ENCODE measurements around the gene MSS51. TPM values are rescaled to one million over a fixed set of nuclear protein-coding genes. Genes with fewer than 3 reads are reported as not detected.

The MSS51 gene
- total RNA-seq (1 to 10 TPM; 5.0 to 6.2 TPM), polyA plus RNA-seq (under 1 TPM in 1 of 2 donors, not detected in 1; 0.26 TPM)

DNA sequence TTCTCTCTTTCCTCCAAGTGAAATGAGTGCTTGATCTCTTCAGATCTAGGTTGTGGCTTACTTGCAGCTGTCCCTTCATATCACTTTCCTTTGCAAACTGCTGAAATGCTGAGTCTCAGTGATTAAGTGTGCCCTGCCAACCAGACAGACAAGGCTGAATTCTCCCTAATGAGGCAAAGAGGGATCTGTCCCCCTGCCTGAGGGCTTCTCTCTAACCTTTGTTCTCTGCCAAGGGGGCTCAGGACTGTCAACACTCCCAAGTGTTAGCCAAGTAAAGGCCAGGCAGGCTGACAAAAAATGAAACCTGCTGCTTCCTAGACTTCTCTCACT, at the start of gene MSS51:
Gene MSS51, minus strand, starts transcription at position 24 of the 330 bp plus-strand sequence. CDS start 5,277 bp downstream, outside the sequence.
- no peak for DNase-seq

DNA sequence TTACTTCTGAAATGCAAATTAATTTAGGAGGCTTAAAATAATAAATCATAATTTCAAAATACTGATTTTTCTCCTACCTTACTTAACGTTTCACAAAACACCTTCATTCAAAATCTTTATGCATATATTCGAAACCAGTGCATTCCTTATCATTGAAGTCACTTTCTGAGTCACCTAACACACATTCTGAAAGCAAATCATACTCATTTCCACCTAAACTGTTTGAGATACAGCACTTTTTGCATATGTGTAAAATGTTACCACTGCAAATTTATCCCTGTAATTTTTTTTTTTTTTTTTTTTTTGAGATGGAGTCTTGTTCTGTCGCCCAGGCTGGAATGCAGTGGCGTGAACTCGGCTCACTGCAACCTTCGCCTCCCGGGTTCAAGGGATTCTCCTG, 46.8 kb upstream of the MSS51 start:
- ChIA-PET CTCF (ENCODE audit: partially characterized antibody) (no interaction called here), POLR2A (ENCODE audit: partially characterized antibody) (no interaction called here)
- Mint-ChIP-seq H3K4me3 (peak overlapping the region in 2 of 8 donors; percentile 36 to 43), H3K36me3 (peaks cover 22 to 34% of the 10 kb centered on the region in 2 donors), H3K4me1 (peaks cover 18 to 45% (median 28%) of the 10 kb centered on the region in 4 donors), H3K27ac (peak overlapping the region in 3 of 7 donors; percentile 30 to 71 (median 70)), H3K27me3 (no peaks in the 10 kb centered on the region), H3K9me3 (no peaks in the 10 kb centered on the region)
- peaks cover 30% of the 10 kb centered on the region for H3K4me1 ChIP-seq (ENCODE audit: insufficient read depth, low read length)
- intact Hi-C loops (cut with micrococcal nuclease): no loop called here
- no peaks in the 10 kb centered on the region for H3K9me3 ChIP-seq (ENCODE audit: control insufficient read depth in 1 of 2, low read length in 2 of 2)
- H3K4me3 ChIP-seq (ENCODE audit: low read length in 2 of 2): no peak overlapping the region
- no peak overlapping the region for H3K27ac ChIP-seq (ENCODE audit: low read depth, low read length)
- no peaks in the 10 kb centered on the region for H3K27me3 ChIP-seq (ENCODE audit: insufficient read depth, low read length)
- DNase-seq: no peak
- H3K36me3 ChIP-seq (ENCODE audit: insufficient read depth, low read length): peaks cover 20% of the 10 kb centered on the region

More for the DNA sequence above, at the start of gene MSS51:
- CTCF ChIA-PET (ENCODE audit: partially characterized antibody): no interaction called here
- H3K9me3 ChIP-seq (ENCODE audit: control insufficient read depth in 1 of 2, low read length in 2 of 2): no peaks in the 10 kb centered on the region
- no peaks in the 10 kb centered on the region for H3K27me3 ChIP-seq (ENCODE audit: insufficient read depth, low read length)
- H3K36me3 Mint-ChIP-seq: peaks cover 19 to 21% of the 10 kb centered on the region in 2 donors
- intact Hi-C loops (cut with micrococcal nuclease): no loop called here
- H3K4me1 Mint-ChIP-seq: peaks cover 7 to 22% (median 18%) of the 10 kb centered on the region in 4 donors
- H3K27ac Mint-ChIP-seq: peak within 1 kb of the TSS; percentile 6 to 84 (median 58)
- H3K4me3 ChIP-seq (ENCODE audit: low read length in 2 of 2): no peak within 1 kb of the TSS
- peaks cover 15% of the 10 kb centered on the region for H3K4me1 ChIP-seq (ENCODE audit: insufficient read depth, low read length)
- no peaks in the 10 kb centered on the region for H3K27me3 Mint-ChIP-seq
- peaks cover 9% of the 10 kb centered on the region for H3K36me3 ChIP-seq (ENCODE audit: insufficient read depth, low read length)
- POLR2A ChIA-PET (ENCODE audit: partially characterized antibody): interaction anchor here (1.1 kb wide), 1 partner anchor 62 kb away, joined by 3 read pairs; the partner anchor contains the start of gene PPP3CB
- H3K27ac ChIP-seq (ENCODE audit: low read depth, low read length): no peak within 1 kb of the TSS
- no peaks in the 10 kb centered on the region for H3K9me3 Mint-ChIP-seq
- peak within 1 kb of the TSS in 2 of 8 donors; percentile 33 to 43 for H3K4me3 Mint-ChIP-seq

DNA sequence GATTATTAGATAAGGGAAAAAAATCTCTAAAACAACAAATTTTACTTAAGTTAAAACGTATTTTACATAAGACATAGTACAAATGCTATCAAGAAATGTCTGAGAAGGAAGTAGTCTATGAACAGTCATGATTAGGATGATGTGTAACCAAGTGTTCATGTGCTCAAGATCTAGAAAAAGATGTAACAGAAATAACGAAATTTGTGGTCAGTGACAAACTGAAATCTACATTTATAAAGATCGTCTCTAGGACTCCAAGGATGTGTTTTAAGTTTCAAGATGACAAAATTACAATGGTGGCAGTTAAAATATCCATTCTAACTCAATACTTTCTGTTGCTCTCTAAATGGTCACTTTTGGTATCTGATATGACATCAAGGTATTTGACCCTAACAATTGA, 45.3 kb upstream of the MSS51 start:
- CTCF ChIA-PET (ENCODE audit: partially characterized antibody): interaction anchor here (1.0 to 1.3 kb wide), 3 partner anchors 15 to 153 kb away, joined by 3 to 4 read pairs (median 4); partner anchors contain the start of gene PPP3CB
- peaks cover 28% of the 10 kb centered on the region for H3K36me3 ChIP-seq (ENCODE audit: insufficient read depth, low read length)
- no peak overlapping the region for H3K4me3 ChIP-seq (ENCODE audit: low read length in 2 of 2)
- no peaks in the 10 kb centered on the region for H3K27me3 Mint-ChIP-seq
- peak overlapping the region in 1 of 8 donors; percentile 41 for H3K4me3 Mint-ChIP-seq
- peaks cover 30% of the 10 kb centered on the region for H3K4me1 ChIP-seq (ENCODE audit: insufficient read depth, low read length)
- DNase-seq: no peak
- H3K9me3 Mint-ChIP-seq: no peaks in the 10 kb centered on the region
- peak overlapping the region; percentile 8 to 48 (median 26) for H3K27ac Mint-ChIP-seq
- no peak overlapping the region for H3K27ac ChIP-seq (ENCODE audit: low read depth, low read length)
- peaks cover 15 to 43% (median 29%) of the 10 kb centered on the region in 4 donors for H3K4me1 Mint-ChIP-seq
- no peaks in the 10 kb centered on the region for H3K9me3 ChIP-seq (ENCODE audit: control insufficient read depth in 1 of 2, low read length in 2 of 2)
- POLR2A ChIA-PET (ENCODE audit: partially characterized antibody): no interaction called here
- intact Hi-C loops (cut with micrococcal nuclease): no loop called here
- H3K27me3 ChIP-seq (ENCODE audit: insufficient read depth, low read length): no peaks in the 10 kb centered on the region
- peaks cover 28 to 41% of the 10 kb centered on the region in 2 donors for H3K36me3 Mint-ChIP-seq

DNA sequence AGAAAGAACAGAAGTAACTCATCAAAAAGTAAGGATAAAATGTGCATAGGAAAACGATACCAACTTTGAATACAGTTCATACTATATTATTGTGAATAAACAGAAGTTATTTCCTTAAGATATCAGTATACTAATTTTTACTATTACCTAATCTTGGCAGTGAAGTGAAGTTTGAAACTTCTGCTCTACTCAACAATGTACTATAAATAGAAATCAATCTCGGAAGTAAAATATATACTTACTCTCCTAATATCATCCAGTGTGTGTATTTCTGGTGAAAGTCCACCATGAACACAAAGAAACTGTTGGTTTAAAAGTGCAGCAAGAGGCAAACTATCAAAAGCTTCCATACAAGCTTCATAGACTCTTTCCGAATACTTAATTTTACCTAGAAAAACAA, 37.9 kb upstream of the MSS51 start:
- ChIA-PET CTCF (ENCODE audit: partially characterized antibody) (no interaction called here), POLR2A (ENCODE audit: partially characterized antibody) (no interaction called here)
- Histone ChIP-seq H3K36me3 (ENCODE audit: insufficient read depth, low read length) (peaks cover 45% of the 10 kb centered on the region), H3K27me3 (ENCODE audit: insufficient read depth, low read length) (no peaks in the 10 kb centered on the region), H3K27ac (ENCODE audit: low read depth, low read length) (no peak overlapping the region), H3K4me1 (ENCODE audit: insufficient read depth, low read length) (no peaks in the 10 kb centered on the region), H3K9me3 (ENCODE audit: control insufficient read depth in 1 of 2, low read length in 2 of 2) (no peaks in the 10 kb centered on the region), H3K4me3 (ENCODE audit: low read length in 2 of 2) (no peak overlapping the region)
- H3K27me3 Mint-ChIP-seq: no peaks in the 10 kb centered on the region
- peaks cover 0 to 5% (median 3%) of the 10 kb centered on the region in 4 donors for H3K4me1 Mint-ChIP-seq
- no peak overlapping the region for H3K27ac Mint-ChIP-seq
- no peak overlapping the region for H3K4me3 Mint-ChIP-seq
- H3K9me3 Mint-ChIP-seq: no peaks in the 10 kb centered on the region
- H3K36me3 Mint-ChIP-seq: peaks cover 41 to 57% of the 10 kb centered on the region in 2 donors
- DNase-seq: no peak
- intact Hi-C loops (cut with micrococcal nuclease): no loop called here

DNA sequence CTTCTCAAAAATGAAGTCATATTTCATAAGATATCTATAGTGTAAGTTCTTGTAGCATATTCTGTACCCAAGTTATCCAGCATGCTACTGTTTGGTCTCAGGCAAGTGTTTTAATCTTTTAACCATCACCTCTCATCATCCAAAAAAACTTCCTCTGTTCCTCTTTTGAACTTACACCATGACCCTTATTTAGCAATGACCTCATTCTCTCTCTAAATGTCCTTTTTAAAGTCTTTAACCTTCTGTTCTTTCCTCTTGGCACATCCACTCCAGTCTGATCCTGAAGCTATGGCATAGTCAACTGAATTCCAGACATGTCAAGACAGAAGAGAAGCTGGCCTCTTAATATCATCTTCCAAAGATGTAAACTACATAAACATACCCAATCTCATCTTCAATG, 36.2 kb upstream of the MSS51 start:
- no peak overlapping the region for H3K4me3 ChIP-seq (ENCODE audit: low read length in 2 of 2)
- Mint-ChIP-seq H3K9me3 (no peaks in the 10 kb centered on the region), H3K27ac (peak overlapping the region in 3 of 7 donors; percentile 36 to 76 (median 65)), H3K36me3 (peaks cover 38 to 58% of the 10 kb centered on the region in 2 donors), H3K4me1 (peaks cover 0 to 5% (median under 1%) of the 10 kb centered on the region in 4 donors), H3K4me3 (no peak overlapping the region), H3K27me3 (no peaks in the 10 kb centered on the region)
- no peaks in the 10 kb centered on the region for H3K27me3 ChIP-seq (ENCODE audit: insufficient read depth, low read length)
- ChIA-PET POLR2A (ENCODE audit: partially characterized antibody) (interaction anchor here (1.3 kb wide), 1 partner anchor 26 kb away, joined by 4 read pairs; no protein-coding TSS in a partner anchor), CTCF (ENCODE audit: partially characterized antibody) (no interaction called here)
- H3K36me3 ChIP-seq (ENCODE audit: insufficient read depth, low read length): peaks cover 46% of the 10 kb centered on the region
- no peaks in the 10 kb centered on the region for H3K9me3 ChIP-seq (ENCODE audit: control insufficient read depth in 1 of 2, low read length in 2 of 2)
- intact Hi-C loops (cut with micrococcal nuclease): no loop called here
- H3K27ac ChIP-seq (ENCODE audit: low read depth, low read length): no peak overlapping the region
- H3K4me1 ChIP-seq (ENCODE audit: insufficient read depth, low read length): no peaks in the 10 kb centered on the region
- no peak for DNase-seq

DNA sequence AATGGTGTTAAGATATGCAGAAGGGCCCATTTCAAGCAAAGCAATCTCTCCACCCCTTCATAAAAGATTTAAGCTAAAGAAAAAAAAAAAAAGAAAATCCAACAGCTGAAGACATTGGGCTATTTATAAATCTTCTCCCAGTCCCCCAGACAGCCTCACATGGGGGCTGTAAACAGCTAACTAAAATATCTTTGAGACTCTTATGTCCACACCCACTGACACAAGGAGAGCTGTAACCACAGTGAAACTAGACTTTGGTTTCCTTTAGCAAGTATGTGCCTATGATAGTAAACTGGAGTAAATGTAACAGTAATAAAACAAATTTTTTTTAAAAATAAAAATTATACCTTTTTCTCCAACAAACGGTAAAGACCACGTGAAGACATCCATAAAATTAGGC, 33.8 kb upstream of the MSS51 start:
- Histone ChIP-seq H3K4me3 (ENCODE audit: low read length in 2 of 2) (no peak overlapping the region), H3K36me3 (ENCODE audit: insufficient read depth, low read length) (peaks cover 38% of the 10 kb centered on the region), H3K4me1 (ENCODE audit: insufficient read depth, low read length) (no peaks in the 10 kb centered on the region), H3K27me3 (ENCODE audit: insufficient read depth, low read length) (no peaks in the 10 kb centered on the region), H3K27ac (ENCODE audit: low read depth, low read length) (no peak overlapping the region), H3K9me3 (ENCODE audit: control insufficient read depth in 1 of 2, low read length in 2 of 2) (no peaks in the 10 kb centered on the region)
- peaks cover 0 to 5% (median 1%) of the 10 kb centered on the region in 4 donors for H3K4me1 Mint-ChIP-seq
- H3K4me3 Mint-ChIP-seq: no peak overlapping the region
- POLR2A ChIA-PET (ENCODE audit: partially characterized antibody): no interaction called here
- peaks cover 40 to 59% of the 10 kb centered on the region in 2 donors for H3K36me3 Mint-ChIP-seq
- CTCF ChIA-PET (ENCODE audit: partially characterized antibody): no interaction called here
- peak overlapping the region in 2 of 7 donors; percentile 35 to 66 for H3K27ac Mint-ChIP-seq
- no peaks in the 10 kb centered on the region for H3K27me3 Mint-ChIP-seq
- no peaks in the 10 kb centered on the region for H3K9me3 Mint-ChIP-seq
- intact Hi-C loops (cut with micrococcal nuclease): no loop called here
- no peak for DNase-seq

DNA sequence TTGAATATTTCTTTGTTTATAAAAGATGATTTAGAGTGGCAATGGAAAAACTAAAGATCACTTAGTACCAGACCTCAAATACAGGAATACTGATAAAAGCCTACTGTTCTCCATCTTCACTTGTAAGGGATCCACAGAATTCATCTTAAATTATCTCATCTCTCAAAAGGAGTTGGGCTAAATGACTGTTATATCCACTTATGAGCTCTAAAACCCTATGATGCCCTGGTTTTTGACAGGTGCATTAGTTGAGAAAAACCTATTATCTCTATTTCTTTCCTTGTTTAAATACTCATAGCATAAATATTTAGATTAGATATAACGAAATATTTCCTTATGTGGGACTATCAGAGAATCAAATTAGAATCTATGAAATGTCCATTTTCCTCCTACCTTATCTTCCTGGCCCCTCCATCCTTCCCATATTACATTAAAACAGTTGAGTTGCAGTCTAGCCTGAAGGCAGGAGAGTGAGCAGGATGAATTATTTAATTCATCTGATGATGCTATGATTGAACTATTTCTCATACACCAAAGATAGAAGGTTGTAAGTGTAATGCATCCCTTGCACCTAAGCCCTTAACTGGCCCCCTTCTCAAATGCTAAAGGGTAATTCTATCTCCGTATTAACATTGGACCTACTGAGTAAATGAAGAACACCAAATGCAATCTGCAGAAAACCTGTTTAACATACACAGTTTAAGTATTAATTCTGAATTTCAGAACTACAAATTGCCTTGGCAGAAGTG, 32.8 kb upstream of the MSS51 start:
- Histone ChIP-seq H3K27ac (ENCODE audit: low read depth, low read length) (no peak overlapping the region), H3K27me3 (ENCODE audit: insufficient read depth, low read length) (no peaks in the 10 kb centered on the region), H3K9me3 (ENCODE audit: control insufficient read depth in 1 of 2, low read length in 2 of 2) (no peaks in the 10 kb centered on the region), H3K4me3 (ENCODE audit: low read length in 2 of 2) (no peak overlapping the region), H3K36me3 (ENCODE audit: insufficient read depth, low read length) (peaks cover 31% of the 10 kb centered on the region), H3K4me1 (ENCODE audit: insufficient read depth, low read length) (no peaks in the 10 kb centered on the region)
- no peak for DNase-seq
- H3K4me3 Mint-ChIP-seq: no peak overlapping the region
- POLR2A ChIA-PET (ENCODE audit: partially characterized antibody): interaction anchor here (0.7 kb wide), 1 partner anchor 294 kb away, joined by 3 read pairs; no protein-coding TSS in a partner anchor
- peak overlapping the region in 1 of 7 donors; percentile 29 for H3K27ac Mint-ChIP-seq
- peaks cover 32 to 54% of the 10 kb centered on the region in 2 donors for H3K36me3 Mint-ChIP-seq
- peaks cover 0 to 5% (median 1%) of the 10 kb centered on the region in 4 donors for H3K4me1 Mint-ChIP-seq
- H3K9me3 Mint-ChIP-seq: no peaks in the 10 kb centered on the region
- no peaks in the 10 kb centered on the region for H3K27me3 Mint-ChIP-seq
- CTCF ChIA-PET (ENCODE audit: partially characterized antibody): no interaction called here
- intact Hi-C loops (cut with micrococcal nuclease): no loop called here
